GM12878 (cell line): ENCODE measurements around the gene CHPF2.

Source experiments
- CHD2 ChIP-seq: IDR thresholded peaks from 2 replicates; pipeline ENCODE4 v1.6.1; 2011; ENCODE audit warnings: low read depth, low read length, improper control_type of control experiment, borderline replicate concordance
- SIN3A ChIP-seq: IDR thresholded peaks from 2 replicates; pipeline ENCODE4 v1.6.1; 2012; ENCODE audit warnings: low read depth, low read length, improper control_type of control experiment
- TF ChIP-seq, protein P1 (sequence below), 3 experiments: IDR thresholded peaks in 2 of 3; conservative IDR thresholded peaks in 1 of 3; 2 replicates each; pipeline ENCODE4 v1.5.1; 2011; ENCODE audit warnings: low read depth in 3 of 3, low read length in 3 of 3, mild to moderate bottlenecking in 3 of 3, control low read depth in 2 of 3, moderate library complexity in 2 of 3, inconsistent platforms in 1 of 3, mixed read lengths in 1 of 3; ENCODE audit not compliant: control insufficient read depth in 2 of 3, insufficient read depth in 1 of 3; ENCODE audit errors: extremely low read depth in 1 of 3

DNA sequence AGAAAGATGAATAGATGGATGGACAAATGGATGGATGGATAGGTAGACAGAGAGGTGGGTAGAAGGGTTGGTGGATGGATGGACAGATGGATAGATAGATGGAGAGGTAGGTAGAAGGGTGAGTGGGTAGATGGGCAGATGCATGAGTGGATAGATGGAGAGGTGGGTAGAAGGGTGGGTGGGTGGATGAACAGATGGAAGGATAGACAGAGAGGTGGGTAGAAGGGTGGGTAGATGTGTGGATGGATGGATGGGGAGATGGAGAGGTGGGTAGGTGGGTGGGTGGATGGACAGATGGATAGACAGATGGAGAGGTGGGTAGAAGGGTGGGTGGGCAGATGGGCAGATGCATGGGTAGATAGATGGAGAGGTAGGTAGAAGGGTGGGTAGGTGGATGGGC lies 34.4 kb upstream of the CHPF2 start:
- TF ChIP-seq, protein P1, sequence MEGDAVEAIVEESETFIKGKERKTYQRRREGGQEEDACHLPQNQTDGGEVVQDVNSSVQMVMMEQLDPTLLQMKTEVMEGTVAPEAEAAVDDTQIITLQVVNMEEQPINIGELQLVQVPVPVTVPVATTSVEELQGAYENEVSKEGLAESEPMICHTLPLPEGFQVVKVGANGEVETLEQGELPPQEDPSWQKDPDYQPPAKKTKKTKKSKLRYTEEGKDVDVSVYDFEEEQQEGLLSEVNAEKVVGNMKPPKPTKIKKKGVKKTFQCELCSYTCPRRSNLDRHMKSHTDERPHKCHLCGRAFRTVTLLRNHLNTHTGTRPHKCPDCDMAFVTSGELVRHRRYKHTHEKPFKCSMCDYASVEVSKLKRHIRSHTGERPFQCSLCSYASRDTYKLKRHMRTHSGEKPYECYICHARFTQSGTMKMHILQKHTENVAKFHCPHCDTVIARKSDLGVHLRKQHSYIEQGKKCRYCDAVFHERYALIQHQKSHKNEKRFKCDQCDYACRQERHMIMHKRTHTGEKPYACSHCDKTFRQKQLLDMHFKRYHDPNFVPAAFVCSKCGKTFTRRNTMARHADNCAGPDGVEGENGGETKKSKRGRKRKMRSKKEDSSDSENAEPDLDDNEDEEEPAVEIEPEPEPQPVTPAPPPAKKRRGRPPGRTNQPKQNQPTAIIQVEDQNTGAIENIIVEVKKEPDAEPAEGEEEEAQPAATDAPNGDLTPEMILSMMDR (IDR thresholded peaks at IDR 0.05 in 2 of 3, conservative IDR thresholded peaks at IDR 0.05 in 1 of 3; ENCODE audit: control insufficient read depth in 2 of 3, extremely low read depth in 1 of 3, insufficient read depth in 1 of 3, low read depth in 3 of 3, low read length in 3 of 3): no peak
- TF ChIP-seq CHD2 (no peak), SIN3A (no peak)
